ENCODE measurements around the gene CEP19.

DNA sequence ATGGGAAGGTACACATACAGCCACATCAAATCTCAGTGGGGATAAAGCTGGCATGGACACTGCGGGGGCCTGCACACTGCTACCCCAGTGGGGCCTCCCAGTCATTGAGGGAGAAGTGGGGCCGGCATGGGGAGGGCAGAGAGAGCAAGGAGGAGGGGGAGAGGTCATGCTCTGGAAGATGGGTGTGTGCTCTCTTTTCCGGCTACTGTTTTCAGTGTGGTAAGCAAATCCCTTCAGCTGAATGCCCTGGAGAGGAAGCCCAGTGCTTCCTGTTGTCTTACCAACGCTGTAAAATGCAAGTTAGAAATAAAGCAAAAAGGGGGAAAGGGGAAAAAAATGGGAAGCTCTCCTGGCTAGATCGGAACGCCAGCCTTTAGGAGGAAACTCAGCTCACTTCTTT lies 41.7 kb downstream of the CEP19 start:
- TF ChIP-seq CTCF (conservative IDR thresholded peaks at IDR 0.05) = no peak
- no peak for TF ChIP-seq ZFX (IDR thresholded peaks at IDR 0.05)

Measured in C4-2B (cell line).